ENCODE data around the gene NTSR1.

- TF ChIP-seq CTCF (IDR thresholded peaks at IDR 0.05; ENCODE audit: control extremely low read depth in 1 of 3, insufficient read depth in 1 of 3, low read depth in 1 of 3, low read length in 3 of 3) (no peak), YY1 (IDR thresholded peaks at IDR 0.05; ENCODE audit: low read depth, low read length) (no peak), SIN3A (conservative IDR thresholded peaks at IDR 0.05 in 1 of 2, IDR thresholded peaks at IDR 0.05 in 1 of 2; ENCODE audit: low read depth in 1 of 2, low read length in 2 of 2) (no peak), SP1 (IDR thresholded peaks at IDR 0.05; ENCODE audit: low read depth, low read length) (no peak), EGR1 (IDR thresholded peaks at IDR 0.05; ENCODE audit: borderline replicate concordance, low read depth, low read length) (no peak)
These were observed 64.6 kb downstream of the NTSR1 start for GRCh38 chr20:62772990-62773844.
